WTC11 (cell line): Measurements from ENCODE around the gene IL1RAPL2. TPM values are rescaled to one million over a fixed set of nuclear protein-coding genes. Genes with fewer than 3 reads are reported as not detected.

Experiments used
- ATAC-seq: fragments of 200-7000 bp; cut with Tn5 transposase; 2 replicates; pipeline ENCODE4 v1.10.0; 2021; ENCODE audit warnings: mild to moderate bottlenecking, moderate library complexity
- CTCF ChIA-PET: fragments of 300-600 bp; sonication (Branson Sonifier 250); formaldehyde crosslinking; loops from one replicate; lab custom pipeline; 2021; ENCODE audit warnings: antibody characterized with exemption; lab: Charles Lee
- POLR2A ChIA-PET: fragments of 350-600 bp; sonication (Branson Sonifier 250); formaldehyde crosslinking; loops from one replicate; lab custom pipeline; 2021; ENCODE audit warnings: antibody characterized with exemption; lab: Charles Lee
- DNase-seq: peaks from one replicate; pipeline ENCODE4 v3.0.0; 2021; ENCODE audit warnings: low spot score
- H3K27ac Mint-ChIP-seq: 2 replicates; pipeline ENCODE4 v1.8.0; 2021; ENCODE audit warnings: mixed read lengths
- H3K27me3 Mint-ChIP-seq: 2 replicates; pipeline ENCODE4 v1.8.0; 2021; ENCODE audit warnings: low read depth, mild to moderate bottlenecking, moderate library complexity, mixed read lengths
- H3K36me3 Mint-ChIP-seq: 2 replicates; pipeline ENCODE4 v1.8.0; 2021; ENCODE audit warnings: mixed read lengths
- H3K4me1 Mint-ChIP-seq: 2 replicates; pipeline ENCODE4 v1.8.0; 2022; ENCODE audit warnings: mixed read lengths
- H3K4me3 Mint-ChIP-seq: 2 replicates; pipeline ENCODE4 v1.8.0; 2021; ENCODE audit warnings: mild to moderate bottlenecking, moderate library complexity, mixed read lengths
- H3K9me3 Mint-ChIP-seq: 2 replicates; pipeline ENCODE4 v1.8.0; 2021; ENCODE audit warnings: mixed read lengths
- ATF1 ChIP-seq: sonication (generic); formaldehyde crosslinking; IDR thresholded peaks from 2 replicates; pipeline ENCODE4 v1.8.1; 2023; ENCODE audit warnings: mild to moderate bottlenecking, moderate library complexity, missing genetic modification reagents
- CREB1 ChIP-seq: sonication (generic); formaldehyde crosslinking; IDR thresholded peaks from 2 replicates; pipeline ENCODE4 v1.8.0; 2023; ENCODE audit warnings: mild to moderate bottlenecking, missing genetic modification reagents
- FOXK1 ChIP-seq: sonication (generic); formaldehyde crosslinking; IDR thresholded peaks from 2 replicates; pipeline ENCODE4 v1.8.0; 2022; ENCODE audit warnings: mild to moderate bottlenecking, moderate library complexity, missing genetic modification reagents
- FOXP1 ChIP-seq: sonication (generic); formaldehyde crosslinking; IDR thresholded peaks from 2 replicates; pipeline ENCODE4 v1.8.0; 2022; ENCODE audit warnings: missing genetic modification reagents, mild to moderate bottlenecking, moderate library complexity, borderline replicate concordance
- GRHL2 ChIP-seq: fragments of 250-450 bp; sonication (Bioruptor Pico); IDR thresholded peaks from 2 replicates; pipeline ENCODE4 v1.8.0; 2022; ENCODE audit warnings: mild to moderate bottlenecking, moderate library complexity; ENCODE audit not compliant: insufficient replicate concordance, severe bottlenecking
- JAZF1 ChIP-seq: fragments of 250-450 bp; sonication (Bioruptor Pico); IDR thresholded peaks from 2 replicates; pipeline ENCODE4 v1.9.0; 2021; ENCODE audit warnings: moderate library complexity, mild to moderate bottlenecking, inconsistent platforms
- MXD4 ChIP-seq: fragments of 250-450 bp; sonication (Bioruptor Pico); IDR thresholded peaks from 2 replicates; pipeline ENCODE4 v1.8.0; 2021; ENCODE audit warnings: mild to moderate bottlenecking, moderate library complexity, borderline replicate concordance
- MYBL2 ChIP-seq: sonication (generic); formaldehyde crosslinking; IDR thresholded peaks from 2 replicates; pipeline ENCODE4 v1.8.1; 2023; ENCODE audit warnings: mild to moderate bottlenecking, moderate library complexity, missing genetic modification reagents
- NFATC4 ChIP-seq: fragments of 250-450 bp; sonication (Bioruptor Pico); IDR thresholded peaks from 2 replicates; pipeline ENCODE4 v1.9.0; 2021; ENCODE audit warnings: mild to moderate bottlenecking
- NFYB ChIP-seq: sonication (generic); formaldehyde crosslinking; conservative IDR thresholded peaks from 2 replicates; pipeline ENCODE4 v1.8.0; 2022; ENCODE audit warnings: low read depth, missing genetic modification reagents
- TEAD1 ChIP-seq: sonication (generic); formaldehyde crosslinking; IDR thresholded peaks from 2 replicates; pipeline ENCODE4 v1.8.0; 2022; ENCODE audit warnings: mild to moderate bottlenecking, missing genetic modification reagents
- ZNF138 ChIP-seq: sonication (generic); formaldehyde crosslinking; conservative IDR thresholded peaks from 2 replicates; pipeline ENCODE4 v1.8.1; 2022; ENCODE audit warnings: mild to moderate bottlenecking, moderate library complexity, missing genetic modification reagents
- ZNF317 ChIP-seq: sonication (generic); formaldehyde crosslinking; IDR thresholded peaks from 2 replicates; pipeline ENCODE4 v1.8.1; 2023; ENCODE audit warnings: low read depth, mild to moderate bottlenecking, moderate library complexity, missing genetic modification reagents, borderline replicate concordance
- ZNF416 ChIP-seq: fragments of 250-450 bp; sonication (Bioruptor Pico); IDR thresholded peaks from 2 replicates; pipeline ENCODE4 v1.9.0; 2021; ENCODE audit warnings: mild to moderate bottlenecking, inconsistent platforms
- ZNF532 ChIP-seq: fragments of 250-450 bp; sonication (Bioruptor Pico); IDR thresholded peaks from 2 replicates; pipeline ENCODE4 v1.9.0; 2021; ENCODE audit warnings: mild to moderate bottlenecking, borderline replicate concordance
- total RNA-seq: library from RNA; stranded (reverse); gene quantifications from 3 replicates; pipeline ENCODE4 v1.2.3, GENCODE V29; 2021
- TF ChIP-seq, protein P1 (sequence below): sonication (generic); formaldehyde crosslinking; IDR thresholded peaks from 2 replicates; pipeline ENCODE4 v1.8.0; 2023; ENCODE audit warnings: missing genetic modification reagents
- TF ChIP-seq, protein P2 (sequence below): sonication (generic); formaldehyde crosslinking; IDR thresholded peaks from 2 replicates; pipeline ENCODE4 v1.8.1; 2023; ENCODE audit warnings: mild to moderate bottlenecking, missing genetic modification reagents

IL1RAPL2 gene
- total RNA-seq, 1 experiment from 2014 or later, result 0.09 TPM

- ChIA-PET POLR2A (no interaction called here), CTCF (no interaction called here)
- ATAC-seq (no peak), DNase-seq (no peak)
- Mint-ChIP-seq H3K4me1 (peaks cover 11% of the 10 kb centered on the region), H3K9me3 (peaks cover 14% of the 10 kb centered on the region), H3K27ac (no peak overlapping the region), H3K27me3 (no peaks in the 10 kb centered on the region)
- TF ChIP-seq ZNF317 (no peak), FOXP1 (no peak), CREB1 (no peak), ZNF138 (CRISPR knock-in tag) (no peak), ZNF416 (no peak), ATF1 (CRISPR knock-in tag) (no peak), FOXK1 (no peak), MXD4 (CRISPR knock-in tag) (no peak)
- TF ChIP-seq, protein P1, sequence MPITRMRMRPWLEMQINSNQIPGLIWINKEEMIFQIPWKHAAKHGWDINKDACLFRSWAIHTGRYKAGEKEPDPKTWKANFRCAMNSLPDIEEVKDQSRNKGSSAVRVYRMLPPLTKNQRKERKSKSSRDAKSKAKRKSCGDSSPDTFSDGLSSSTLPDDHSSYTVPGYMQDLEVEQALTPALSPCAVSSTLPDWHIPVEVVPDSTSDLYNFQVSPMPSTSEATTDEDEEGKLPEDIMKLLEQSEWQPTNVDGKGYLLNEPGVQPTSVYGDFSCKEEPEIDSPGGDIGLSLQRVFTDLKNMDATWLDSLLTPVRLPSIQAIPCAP (CRISPR knock-in tag), result no peak
- TF ChIP-seq, all 79 proteins: peak for 0
- Mint-ChIP-seq H3K4me3 (no peak overlapping the region), H3K36me3 (peaks cover 9% of the 10 kb centered on the region)
These were observed 653.7 kb downstream of the IL1RAPL2 start for GRCh38 chrX:105219454-105220401.

GRCh38 chrX:105220636-105221035 is 654.6 kb downstream of the IL1RAPL2 start, which contains the start of gene TEX13A:
Gene TEX13A, minus strand, starts transcription at chrX:105220694. Its CDS starts 297 bp downstream, at chrX:105220397.
- Mint-ChIP-seq H3K4me3 (no peak within 1 kb of the TSS), H3K9me3 (peaks cover 11% of the 10 kb centered on the region), H3K27ac (no peak within 1 kb of the TSS; the same call in 1 of the 2 replicates), H3K27me3 (no peaks in the 10 kb centered on the region), H3K4me1 (peaks cover 11% of the 10 kb centered on the region)
- CTCF ChIA-PET, result no interaction called here
- ATAC-seq (no peak), DNase-seq (no peak)
- TF ChIP-seq NFYB (CRISPR knock-in tag) (no peak), TEAD1 (CRISPR knock-in tag) (no peak), NFATC4 (CRISPR knock-in tag) (no peak), GRHL2 (CRISPR knock-in tag) (no peak), ZNF532 (CRISPR knock-in tag) (no peak), MYBL2 (no peak), JAZF1 (CRISPR knock-in tag) (no peak)
- TF ChIP-seq, protein P2, sequence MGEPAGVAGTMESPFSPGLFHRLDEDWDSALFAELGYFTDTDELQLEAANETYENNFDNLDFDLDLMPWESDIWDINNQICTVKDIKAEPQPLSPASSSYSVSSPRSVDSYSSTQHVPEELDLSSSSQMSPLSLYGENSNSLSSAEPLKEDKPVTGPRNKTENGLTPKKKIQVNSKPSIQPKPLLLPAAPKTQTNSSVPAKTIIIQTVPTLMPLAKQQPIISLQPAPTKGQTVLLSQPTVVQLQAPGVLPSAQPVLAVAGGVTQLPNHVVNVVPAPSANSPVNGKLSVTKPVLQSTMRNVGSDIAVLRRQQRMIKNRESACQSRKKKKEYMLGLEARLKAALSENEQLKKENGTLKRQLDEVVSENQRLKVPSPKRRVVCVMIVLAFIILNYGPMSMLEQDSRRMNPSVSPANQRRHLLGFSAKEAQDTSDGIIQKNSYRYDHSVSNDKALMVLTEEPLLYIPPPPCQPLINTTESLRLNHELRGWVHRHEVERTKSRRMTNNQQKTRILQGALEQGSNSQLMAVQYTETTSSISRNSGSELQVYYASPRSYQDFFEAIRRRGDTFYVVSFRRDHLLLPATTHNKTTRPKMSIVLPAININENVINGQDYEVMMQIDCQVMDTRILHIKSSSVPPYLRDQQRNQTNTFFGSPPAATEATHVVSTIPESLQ, result no peak
- TF ChIP-seq, all 79 proteins: peak for 0
- POLR2A ChIA-PET, result no interaction called here
- peaks cover 9% of the 10 kb centered on the region for H3K36me3 Mint-ChIP-seq
